Measurements from ENCODE around the gene HYCC2. TPM values are rescaled to one million over a fixed set of nuclear protein-coding genes. Genes with fewer than 3 reads are reported as not detected.
"Not testable (repeated sequence)": the region's sequence is repeated elsewhere in the genome, so short reads cannot be mapped to it uniquely, and the experiment has no call there.

The HYCC2 gene
- total RNA-seq, 1 donor from 2014 or later, result 36.7 TPM

DNA sequence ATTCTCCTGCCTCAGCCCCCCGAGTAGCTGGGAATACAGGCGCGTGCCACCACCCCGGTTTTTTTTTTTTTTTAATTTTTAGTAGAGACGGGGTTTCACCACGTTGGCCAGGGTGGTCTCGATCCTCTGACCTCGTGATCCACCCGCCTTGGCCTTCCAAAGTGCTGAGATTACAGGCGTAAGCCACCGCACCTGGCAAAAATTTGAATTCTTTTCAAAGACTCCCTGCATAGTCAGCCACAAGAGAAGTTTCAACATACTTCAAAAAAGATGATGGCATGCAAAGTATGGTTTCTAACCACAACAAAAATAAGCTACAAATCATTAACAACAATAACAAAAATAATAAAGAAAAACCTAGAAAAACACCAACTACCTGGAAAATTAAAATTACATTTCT lies 22.0 kb downstream of the HYCC2 start:
- Histone ChIP-seq H3K27ac (no peak overlapping the region), H3K4me1 (peaks cover 8% of the 10 kb centered on the region), H3K27me3 (ENCODE audit: low read depth) (no peaks in the 10 kb centered on the region), H3K4me3 (no peak overlapping the region), H3K9me3 (peaks cover 5% of the 10 kb centered on the region), H3K36me3 (peaks cover 20% of the 10 kb centered on the region)
- TF ChIP-seq, protein P1, sequence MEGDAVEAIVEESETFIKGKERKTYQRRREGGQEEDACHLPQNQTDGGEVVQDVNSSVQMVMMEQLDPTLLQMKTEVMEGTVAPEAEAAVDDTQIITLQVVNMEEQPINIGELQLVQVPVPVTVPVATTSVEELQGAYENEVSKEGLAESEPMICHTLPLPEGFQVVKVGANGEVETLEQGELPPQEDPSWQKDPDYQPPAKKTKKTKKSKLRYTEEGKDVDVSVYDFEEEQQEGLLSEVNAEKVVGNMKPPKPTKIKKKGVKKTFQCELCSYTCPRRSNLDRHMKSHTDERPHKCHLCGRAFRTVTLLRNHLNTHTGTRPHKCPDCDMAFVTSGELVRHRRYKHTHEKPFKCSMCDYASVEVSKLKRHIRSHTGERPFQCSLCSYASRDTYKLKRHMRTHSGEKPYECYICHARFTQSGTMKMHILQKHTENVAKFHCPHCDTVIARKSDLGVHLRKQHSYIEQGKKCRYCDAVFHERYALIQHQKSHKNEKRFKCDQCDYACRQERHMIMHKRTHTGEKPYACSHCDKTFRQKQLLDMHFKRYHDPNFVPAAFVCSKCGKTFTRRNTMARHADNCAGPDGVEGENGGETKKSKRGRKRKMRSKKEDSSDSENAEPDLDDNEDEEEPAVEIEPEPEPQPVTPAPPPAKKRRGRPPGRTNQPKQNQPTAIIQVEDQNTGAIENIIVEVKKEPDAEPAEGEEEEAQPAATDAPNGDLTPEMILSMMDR (IDR thresholded peaks at IDR 0.05), result no peak
- no peak for DNase-seq
- ATAC-seq, result no peak
- intact Hi-C loops (cut with DNase I), result no loop called here

DNA sequence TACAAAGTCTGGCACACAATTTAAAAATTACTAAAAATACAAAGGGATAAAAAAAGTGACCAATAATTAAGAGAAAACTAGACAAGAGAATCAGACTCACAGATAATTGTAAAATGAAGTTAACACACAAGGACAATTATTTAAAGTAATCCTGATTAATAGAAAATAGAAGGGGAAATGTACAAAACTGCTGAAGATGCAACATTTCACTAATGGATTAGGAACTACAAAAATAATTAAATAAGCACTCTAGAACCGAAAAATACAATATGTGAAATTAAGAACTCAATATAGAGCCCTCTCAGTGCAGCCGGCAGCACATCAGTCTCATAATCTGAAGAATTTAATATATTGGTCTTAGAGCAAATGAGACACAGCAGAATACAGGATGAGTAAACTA lies 24.6 kb downstream of the HYCC2 start:
- no peak overlapping the region for H3K27ac ChIP-seq
- peaks cover 14% of the 10 kb centered on the region for H3K36me3 ChIP-seq
- intact Hi-C loops (cut with DNase I), result no loop called here

DNA sequence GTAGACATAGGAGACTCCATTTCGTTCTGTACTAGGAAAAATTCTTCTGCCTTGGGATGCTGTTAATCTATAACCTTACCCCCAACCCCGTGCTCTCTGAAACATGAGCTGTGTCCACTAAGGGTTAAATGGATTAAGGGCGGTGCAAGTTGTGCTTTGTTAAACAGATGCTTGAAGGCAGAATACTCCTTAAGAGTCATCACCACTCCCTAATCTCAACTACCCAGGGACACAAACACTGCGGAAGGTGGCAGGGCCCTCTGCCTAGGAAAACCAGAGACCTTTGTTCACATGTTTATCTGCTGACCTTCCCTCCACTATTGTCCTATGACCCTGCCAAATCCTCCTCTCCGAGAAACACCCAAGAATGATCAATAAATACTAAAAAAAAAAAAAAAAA lies 28.4 kb downstream of the HYCC2 start:
- ATAC-seq; H3K27me3 ChIP-seq (ENCODE audit: low read depth); H3K36me3 ChIP-seq; H3K4me1 ChIP-seq; intact Hi-C loops (cut with DNase I); H3K27ac ChIP-seq; DNase-seq; H3K9me3 ChIP-seq; H3K4me3 ChIP-seq: not testable (repeated sequence)

More for the DNA sequence above, 24.6 kb downstream of the HYCC2 start:
- Histone ChIP-seq H3K9me3 (peaks cover 5% of the 10 kb centered on the region), H3K27me3 (ENCODE audit: low read depth) (no peaks in the 10 kb centered on the region), H3K4me1 (no peaks in the 10 kb centered on the region), H3K4me3 (no peak overlapping the region)
- TF ChIP-seq, protein P1 (IDR thresholded peaks at IDR 0.05), result no peak
- ATAC-seq (no peak), DNase-seq (no peak)

DNA sequence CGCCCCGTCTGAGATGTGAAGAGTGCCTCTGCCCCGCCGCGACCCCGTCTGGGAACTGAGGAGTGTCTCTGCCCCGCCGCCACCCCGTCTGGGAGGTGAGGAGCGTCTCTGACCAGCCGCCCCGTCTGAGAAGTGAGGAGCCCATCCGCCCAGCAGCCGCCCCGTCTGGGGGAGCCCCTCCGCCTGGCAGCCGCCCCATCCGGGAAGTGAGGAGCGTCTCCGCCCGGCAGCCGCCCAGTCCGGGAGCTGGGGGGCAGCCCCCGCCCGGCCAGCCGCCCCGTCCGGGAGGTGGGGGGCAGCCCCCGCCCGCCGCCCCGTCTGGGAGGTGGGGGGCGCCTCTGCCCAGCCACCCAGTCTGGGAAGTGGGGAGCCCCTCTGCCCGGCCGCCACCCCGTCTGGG lies 29.0 kb downstream of the HYCC2 start:
- H3K9me3 ChIP-seq; H3K27ac ChIP-seq; H3K27me3 ChIP-seq (ENCODE audit: low read depth); DNase-seq; intact Hi-C loops (cut with DNase I); H3K36me3 ChIP-seq; H3K4me1 ChIP-seq; H3K4me3 ChIP-seq; ATAC-seq: not testable (repeated sequence)

DNA sequence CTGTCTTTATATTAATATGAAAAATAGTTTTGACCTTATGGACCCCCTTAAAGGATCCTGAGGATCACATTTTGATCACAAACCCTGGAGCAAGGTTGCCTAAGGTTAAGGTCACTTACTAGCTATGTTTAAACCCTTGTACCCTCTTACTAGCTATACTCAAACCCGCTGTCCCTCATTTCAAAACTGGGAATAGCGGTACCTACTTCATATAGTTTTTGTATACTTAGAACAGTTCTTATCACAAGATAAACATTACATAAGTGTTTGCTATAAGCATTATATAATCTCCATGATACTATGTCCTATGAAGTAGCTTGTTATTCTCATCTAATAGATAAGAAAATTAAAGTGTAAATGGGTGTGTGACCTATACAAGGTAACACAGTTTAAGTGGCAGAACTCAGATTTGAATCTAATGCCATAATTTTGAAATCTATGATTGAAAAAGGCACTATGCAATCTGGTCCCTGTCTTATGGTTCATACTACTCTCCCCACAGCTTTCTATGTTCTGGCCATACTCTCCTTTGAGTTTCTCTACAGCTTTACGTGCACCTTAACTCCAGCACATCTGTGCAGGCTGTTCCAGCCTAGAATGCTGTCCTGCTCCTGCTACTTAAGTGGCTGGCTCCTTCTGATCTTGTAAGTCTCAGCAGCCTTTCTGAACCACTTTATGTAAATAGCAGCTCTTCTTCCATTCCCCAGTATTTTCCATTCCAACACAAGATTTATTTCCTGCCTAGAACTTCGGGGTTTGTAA lies 30.4 kb downstream of the HYCC2 start:
- DNase-seq (no peak), ATAC-seq (peak in 1 of 2 donors; percentile 24)
- TF ChIP-seq, protein P1 (IDR thresholded peaks at IDR 0.05), result no peak
- Histone ChIP-seq H3K27ac (no peak overlapping the region), H3K36me3 (peaks cover 9% of the 10 kb centered on the region), H3K4me3 (no peak overlapping the region), H3K4me1 (no peaks in the 10 kb centered on the region), H3K9me3 (no peaks in the 10 kb centered on the region), H3K27me3 (ENCODE audit: low read depth) (no peaks in the 10 kb centered on the region)
- intact Hi-C loops (cut with DNase I), result no loop called here

DNA sequence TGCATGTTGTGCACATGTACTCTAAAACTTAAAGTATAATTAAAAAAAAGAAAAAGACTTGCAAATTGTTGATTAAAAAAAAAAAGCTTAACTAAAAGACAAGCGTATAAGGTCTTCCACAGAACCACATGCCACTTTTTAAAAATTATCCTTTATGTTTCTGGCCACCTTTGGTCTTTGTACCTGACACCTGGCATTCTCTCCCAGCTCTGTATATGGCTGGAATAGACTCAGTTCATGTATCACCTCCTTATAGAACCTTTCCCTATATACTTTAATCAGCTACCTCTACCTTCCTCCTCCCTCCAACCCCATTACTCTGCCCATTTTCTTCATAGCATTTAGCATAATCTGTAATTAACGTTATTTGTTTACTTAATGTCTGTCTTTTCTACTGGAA lies 32.6 kb downstream of the HYCC2 start:
- TF ChIP-seq, protein P1 (IDR thresholded peaks at IDR 0.05), result no peak
- no peak overlapping the region for H3K27ac ChIP-seq
- no peaks in the 10 kb centered on the region for H3K36me3 ChIP-seq
- no peak for ATAC-seq
- H3K27me3 ChIP-seq (ENCODE audit: low read depth), result no peaks in the 10 kb centered on the region
- H3K4me1 ChIP-seq, result no peaks in the 10 kb centered on the region
- intact Hi-C loops (cut with DNase I), result no loop called here
- no peaks in the 10 kb centered on the region for H3K9me3 ChIP-seq
- no peak for DNase-seq
- no peak overlapping the region for H3K4me3 ChIP-seq

DNA sequence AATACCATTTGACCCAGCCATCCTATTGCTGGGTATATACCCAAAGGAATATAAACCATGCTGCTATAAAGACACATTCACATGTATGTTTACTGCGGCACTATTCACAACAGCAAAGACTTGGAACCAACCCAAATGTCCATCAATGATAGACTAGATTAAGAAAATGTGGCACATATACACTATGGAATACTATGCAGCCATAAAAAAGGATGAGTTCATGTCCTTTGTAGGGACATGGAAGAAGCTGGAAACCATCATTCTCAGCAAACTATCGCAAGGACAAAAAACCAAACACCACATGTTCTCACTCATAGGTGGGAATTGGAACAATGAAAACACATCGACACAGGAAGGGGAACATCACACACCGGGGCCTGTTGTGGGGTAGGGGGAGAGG lies 33.1 kb downstream of the HYCC2 start:
- H3K9me3 ChIP-seq; H3K27ac ChIP-seq; intact Hi-C loops (cut with DNase I); ATAC-seq; H3K36me3 ChIP-seq; H3K4me1 ChIP-seq; DNase-seq; H3K4me3 ChIP-seq; H3K27me3 ChIP-seq (ENCODE audit: low read depth): not testable (repeated sequence)

DNA sequence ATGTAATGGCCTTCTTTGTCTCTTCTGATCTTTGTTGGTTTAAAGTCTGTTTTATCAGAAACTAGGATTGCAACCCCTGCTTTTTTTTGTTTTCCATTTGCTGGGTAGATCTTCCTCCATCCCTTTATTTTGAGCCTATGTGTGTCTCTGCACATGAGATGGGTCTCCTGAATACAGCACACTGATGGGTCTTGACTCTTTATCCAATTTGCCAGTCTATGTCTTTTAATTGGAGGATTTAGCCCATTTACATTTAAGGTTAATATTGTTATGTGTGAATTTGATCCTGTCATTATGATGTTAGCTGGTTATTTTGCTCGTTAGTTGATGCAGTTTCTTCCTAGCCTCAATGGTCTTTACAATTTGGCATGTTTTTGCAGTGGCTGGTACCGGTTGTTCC lies 37.1 kb downstream of the HYCC2 start:
- H3K4me1 ChIP-seq; H3K27ac ChIP-seq; DNase-seq; H3K36me3 ChIP-seq; H3K27me3 ChIP-seq (ENCODE audit: low read depth); H3K9me3 ChIP-seq; H3K4me3 ChIP-seq; ATAC-seq; intact Hi-C loops (cut with DNase I): not testable (repeated sequence)

All from lower lobe of right lung (tissue), 2 donors.